IMR-90 (cell line): ENCODE results near the gene SLC27A3. TPM values are rescaled to one million over a fixed set of nuclear protein-coding genes. Genes with fewer than 3 reads are reported as not detected.
A peak's percentile ranks its signal among the peaks of the same experiment; 100 is the strongest.

Experiments used
- ATAC-seq: fragments of 200-7000 bp; cut with Tn5 transposase; 2 replicates; pipeline ENCODE4 v1.9.1; 2020; ENCODE audit warnings: low read depth, mild to moderate bottlenecking, moderate library complexity
- BruUV-seq: library from RNA; stranded (reverse); fragments of 400-500 nt; replicated peaks from 2 replicates; lab custom pipeline; 2021; lab: Mats Ljungman, UMichigan
- CTCF ChIA-PET: fragments of 300-600 bp; formaldehyde crosslinking; extraction: SDS; loops from one replicate; lab custom pipeline; 2021; ENCODE audit warnings: antibody characterized with exemption; lab: Yijun Ruan, JAX
- POLR2A ChIA-PET: fragments of 300-600 bp; sonication (Branson Sonifier 250); formaldehyde crosslinking; loops from one replicate; lab custom pipeline; 2022; ENCODE audit warnings: antibody characterized with exemption; ENCODE audit not compliant: unreplicated experiment; lab: Charles Lee
- DNase-seq: peaks from one replicate; pipeline ENCODE4 v3.0.0; 2013
- H2AFZ ChIP-seq: replicated peaks from 2 replicates; pipeline ENCODE3; 2013; ENCODE audit warnings: low read length, mild to moderate bottlenecking; ENCODE audit not compliant: poor library complexity
- H2AK5ac ChIP-seq: 2 replicates; pipeline ENCODE4 v1.6.1; 2013; ENCODE audit warnings: low read depth, low read length, inconsistent platforms
- H2AK9ac ChIP-seq: replicated peaks from 2 replicates; pipeline ENCODE3; 2013; ENCODE audit warnings: mild to moderate bottlenecking, low read depth, low read length, moderate library complexity; ENCODE audit not compliant: poor library complexity
- H2BK120ac ChIP-seq: 2 replicates; pipeline ENCODE4 v1.6.1; 2013; ENCODE audit warnings: low read depth, low read length, inconsistent platforms
- H2BK15ac ChIP-seq: 3 replicates; pipeline ENCODE4 v1.6.1; 2013; ENCODE audit warnings: low read depth, low read length, inconsistent platforms
- H2BK20ac ChIP-seq: 2 replicates; pipeline ENCODE4 v1.6.1; 2013; ENCODE audit warnings: low read depth, mild to moderate bottlenecking, inconsistent platforms, low read length, moderate library complexity
- H2BK5ac ChIP-seq: 2 replicates; pipeline ENCODE4 v1.6.1; 2013; ENCODE audit warnings: mild to moderate bottlenecking, low read depth, low read length, inconsistent platforms; ENCODE audit not compliant: poor library complexity, severe bottlenecking
- H3K14ac ChIP-seq: replicated peaks from 2 replicates; pipeline ENCODE4 v1.6.1; 2013; ENCODE audit warnings: low read depth, low read length, inconsistent platforms
- H3K18ac ChIP-seq: 2 replicates; pipeline ENCODE4 v1.6.1; 2013; ENCODE audit warnings: low read depth, low read length, control low read depth
- H3K23ac ChIP-seq: 2 replicates; pipeline ENCODE4 v1.6.1; 2013; ENCODE audit warnings: low read depth, low read length, inconsistent platforms
- H3K27ac ChIP-seq: 2 replicates; pipeline ENCODE4 v1.5.1; 2013; ENCODE audit warnings: mild to moderate bottlenecking, control low read depth, low read length; ENCODE audit not compliant: insufficient read depth
- H3K27me3 ChIP-seq: 2 replicates; pipeline ENCODE4 v1.6.1; 2013; ENCODE audit warnings: low read length; ENCODE audit not compliant: control insufficient read depth, insufficient read depth
- H3K36me3 ChIP-seq: 2 replicates; pipeline ENCODE4 v1.6.1; 2013; ENCODE audit warnings: low read length, mixed read lengths; ENCODE audit not compliant: control insufficient read depth, insufficient read depth
- H3K4ac ChIP-seq: 2 replicates; pipeline ENCODE4 v1.6.1; 2013; ENCODE audit warnings: low read depth, low read length, inconsistent platforms
- H3K4me1 ChIP-seq: 2 replicates; pipeline ENCODE4 v1.6.1; 2013; ENCODE audit warnings: low read length, mixed read lengths; ENCODE audit not compliant: control insufficient read depth, insufficient read depth
- H3K4me2 ChIP-seq: 2 replicates; pipeline ENCODE4 v1.6.1; 2013; ENCODE audit warnings: low read depth, mild to moderate bottlenecking, control low read depth, low read length, moderate library complexity
- H3K4me3 ChIP-seq: 2 replicates; pipeline ENCODE4 v1.5.1; 2013; ENCODE audit warnings: low read depth, mild to moderate bottlenecking, control low read depth, low read length, moderate library complexity; ENCODE audit not compliant: insufficient read depth
- H3K56ac ChIP-seq: 2 replicates; pipeline ENCODE4 v1.6.1; 2013; ENCODE audit warnings: low read length, inconsistent platforms; ENCODE audit not compliant: insufficient read depth; ENCODE audit errors: extremely low read depth
- H3K79me1 ChIP-seq, 2 experiments: 2 replicates each; pipeline ENCODE4 v1.6.1; 2013; ENCODE audit warnings: low read length in 2 of 2, inconsistent platforms in 1 of 2, low read depth in 1 of 2
- H3K9ac ChIP-seq: 2 replicates; pipeline ENCODE4 v1.6.1; 2013; ENCODE audit warnings: low read depth, low read length, control low read depth
- H3K9me1 ChIP-seq: 2 replicates; pipeline ENCODE4 v1.6.1; 2013; ENCODE audit warnings: low read length, inconsistent platforms; ENCODE audit not compliant: insufficient read depth
- H3K9me3 ChIP-seq: 2 replicates; pipeline ENCODE4 v1.6.1; 2013; ENCODE audit warnings: low read length; ENCODE audit not compliant: control insufficient read depth, insufficient read depth
- H4K20me1 ChIP-seq: 2 replicates; pipeline ENCODE4 v1.6.1; 2013; ENCODE audit warnings: low read length, inconsistent platforms; ENCODE audit not compliant: insufficient read depth
- H4K5ac ChIP-seq: 2 replicates; pipeline ENCODE4 v1.6.1; 2013; ENCODE audit warnings: mild to moderate bottlenecking, low read depth, low read length, control low read depth
- H4K8ac ChIP-seq, 2 experiments: 2 replicates each; pipeline ENCODE4 v1.6.1; 2013; ENCODE audit warnings: low read depth in 2 of 2, low read length in 2 of 2, control low read depth in 1 of 2, inconsistent platforms in 1 of 2
- H4K91ac ChIP-seq: 2 replicates; pipeline ENCODE4 v1.6.1; 2013; ENCODE audit warnings: low read depth, low read length, inconsistent platforms; ENCODE audit not compliant: insufficient read depth
- BHLHE40 ChIP-seq: fragments of 150-350 bp; IDR thresholded peaks from 2 replicates; pipeline ENCODE4 v1.6.1; 2016; ENCODE audit warnings: mild to moderate bottlenecking, low read depth, low read length
- CEBPB ChIP-seq: IDR thresholded peaks from 2 replicates; pipeline ENCODE4 v1.6.1; 2012; ENCODE audit warnings: low read depth, low read length, improper control_type of control experiment
- CHD1 ChIP-seq: IDR thresholded peaks from 2 replicates; pipeline ENCODE4 v1.6.1; 2012; ENCODE audit warnings: low read depth, low read length, improper control_type of control experiment
- CTCF ChIP-seq: conservative IDR thresholded peaks from 2 replicates; pipeline ENCODE4 v1.5.1; 2012; ENCODE audit warnings: mild to moderate bottlenecking, low read depth, low read length, improper control_type of control experiment
- FOS ChIP-seq: fragments of 150-350 bp; IDR thresholded peaks from 2 replicates; pipeline ENCODE4 v1.6.1; 2016; ENCODE audit warnings: low read depth, low read length
- MAFK ChIP-seq: IDR thresholded peaks from 2 replicates; pipeline ENCODE4 v1.6.1; 2012; ENCODE audit warnings: low read depth, low read length, improper control_type of control experiment
- MXI1 ChIP-seq: IDR thresholded peaks from 2 replicates; pipeline ENCODE4 v1.6.1; 2012; ENCODE audit warnings: low read depth, mild to moderate bottlenecking, low read length, moderate library complexity, borderline replicate concordance
- NFE2L2 ChIP-seq: fragments of 150-350 bp; IDR thresholded peaks from 2 replicates; pipeline ENCODE4 v1.6.1; 2016; ENCODE audit warnings: low read depth, mild to moderate bottlenecking, low read length
- POLR2A ChIP-seq: IDR thresholded peaks from 2 replicates; pipeline ENCODE4 v1.6.1; 2012; ENCODE audit warnings: mild to moderate bottlenecking, low read depth, low read length
- RAD21 ChIP-seq: IDR thresholded peaks from 2 replicates; pipeline ENCODE4 v1.6.1; 2012; ENCODE audit warnings: low read length, improper control_type of control experiment
- RFX5 ChIP-seq: IDR thresholded peaks from 2 replicates; pipeline ENCODE4 v1.8.0; 2012; ENCODE audit warnings: low read depth, mild to moderate bottlenecking, low read length, moderate library complexity
- SMC3 ChIP-seq: fragments of 150-350 bp; IDR thresholded peaks from 2 replicates; pipeline ENCODE4 v1.6.1; 2016; ENCODE audit warnings: low read depth, mild to moderate bottlenecking, antibody characterized with exemption, low read length, moderate library complexity
- USF2 ChIP-seq: fragments of 150-350 bp; IDR thresholded peaks from 2 replicates; pipeline ENCODE4 v1.6.1; 2017; ENCODE audit warnings: mild to moderate bottlenecking, antibody characterized with exemption, low read length, low read depth
- WGBS, 2 experiments: methylation state at CpG; one replicate each; pipeline versions ENCODE4 v1.1.5 to v1.1.7; 2013; ENCODE audit warnings: missing lambda C conversion rate in 2 of 2; ENCODE audit not compliant: insufficient read length in 1 of 2; ENCODE audit errors: extremely low coverage in 2 of 2; 5-methylcytosine and 5-hydroxymethylcytosine counted together
- dilution Hi-C: fragments of 300-500 bp; cut with HindIII; formaldehyde crosslinking; loops from one replicate; pipeline ENCODE4 v1.14.3; 2018; ENCODE audit warnings: low sequenced_read_pairs; ENCODE audit not compliant: unreplicated experiment
- in situ Hi-C: fragments of 300-500 bp; cut with MboI; formaldehyde crosslinking; loops from 3 replicates; pipeline ENCODE4 v1.14.3; 2019; ENCODE audit warnings: low sequenced_read_pairs, inconsistent platforms, mixed read lengths
- intact Hi-C: fragments of 100-400 bp; cut with micrococcal nuclease; formaldehyde crosslinking; loops from 2 replicates; pipeline ENCODE4 v1.10.0; 2022
- polyA plus RNA-seq, 3 experiments: library from polyadenylated mRNA; depleted of rRNA; stranded (reverse); fragments of >200 nt; gene quantifications; 2 replicates each; pipeline ENCODE4 v1.2.3, GENCODE V29; 2012; ENCODE audit warnings: low replicate concordance in 1 of 3
- total RNA-seq: library from RNA; depleted of rRNA; stranded (reverse); fragments of >200 nt; gene quantifications from 2 replicates; pipeline ENCODE4 v1.2.3, GENCODE V29; 2012

SLC27A3 gene
- total and polyA plus RNA-seq, 2 of the 4 experiments (the other 2 are of a cell fraction), result 3.2 to 9.3 TPM

- H3K9ac ChIP-seq, result no peak overlapping the region
- 0 out of 4 replicates have a peak overlapping the region, but pooled peaks have one; percentile 12 to 16 for H4K8ac ChIP-seq
- CTCF ChIA-PET, result no interaction called here
- no peak overlapping the region for H2BK15ac ChIP-seq
- POLR2A ChIA-PET, result no interaction called here
- peak overlapping the region; percentile 98 for H3K4me2 ChIP-seq
- H4K20me1 ChIP-seq, result no peaks in the 10 kb centered on the region
- intact Hi-C loops, result no loop called here
- peak overlapping the region; percentile 52; the same call in 1 of the 2 replicates for H3K14ac ChIP-seq
- no peak for DNase-seq
- H3K27me3 ChIP-seq, result no peaks in the 10 kb centered on the region
- H3K9me3 ChIP-seq, result no peaks in the 10 kb centered on the region
- no peak overlapping the region for H3K27ac ChIP-seq
- WGBS, 2 experiments, result 80% methylated on average over 4 of the region's 10 CpGs; no CpG with 5 or more reads in 1 of the 2 experiments
- H4K91ac ChIP-seq, result 0 out of 2 replicates have a peak overlapping the region, but pooled peaks have one; percentile 46
- 0 out of 2 replicates have a peak overlapping the region, but pooled peaks have one; percentile 45 for H3K4ac ChIP-seq
- peaks cover 4% of the 10 kb centered on the region; the same call in 1 of the 2 replicates for H3K4me1 ChIP-seq
- no peak overlapping the region for H2AK5ac ChIP-seq
- H3K9me1 ChIP-seq, result no peaks in the 10 kb centered on the region; the same call in 1 of the 2 replicates
- H3K4me3 ChIP-seq, result peak overlapping the region; percentile 84
- no peak overlapping the region; the same call in 1 of the 2 replicates for H3K18ac ChIP-seq
- H3K36me3 ChIP-seq, result peaks cover 26% of the 10 kb centered on the region
- H2BK20ac ChIP-seq, result peak overlapping the region; percentile 40; the same call in 1 of the 2 replicates
- no TSS peak for BruUV-seq
- ATAC-seq, result no peak
- H3K23ac ChIP-seq, result peak overlapping the region; percentile 66; the same call in 1 of the 2 replicates
- no peak overlapping the region for H4K5ac ChIP-seq
- H2AK9ac ChIP-seq, result peak overlapping the region; percentile 87
- peaks cover 0 to 8% of the 10 kb centered on the region in 2 experiments; a peak in 1 of 4 replicates for H3K79me1 ChIP-seq
- dilution Hi-C loops, result no loop called here
- no peak overlapping the region for H2BK120ac ChIP-seq
- TF ChIP-seq NFE2L2 (no peak), SMC3 (no peak), CHD1 (no peak), MAFK (no peak), RFX5 (no peak), RAD21 (no peak), FOS (no peak), USF2 (no peak), CEBPB (no peak), CTCF (no peak), MXI1 (no peak), POLR2A (no peak), BHLHE40 (no peak)
- no peak overlapping the region for H3K56ac ChIP-seq
- no peak overlapping the region for H2BK5ac ChIP-seq
- peak overlapping the region; percentile 85 for H2AFZ ChIP-seq
- in situ Hi-C loops, result no loop called here
Observed at GRCh38 chr1:153776352-153776751, 1.1 kb downstream of the SLC27A3 start.
